Measurements from ENCODE around the gene FGD4.

The FGD4 gene

DNA sequence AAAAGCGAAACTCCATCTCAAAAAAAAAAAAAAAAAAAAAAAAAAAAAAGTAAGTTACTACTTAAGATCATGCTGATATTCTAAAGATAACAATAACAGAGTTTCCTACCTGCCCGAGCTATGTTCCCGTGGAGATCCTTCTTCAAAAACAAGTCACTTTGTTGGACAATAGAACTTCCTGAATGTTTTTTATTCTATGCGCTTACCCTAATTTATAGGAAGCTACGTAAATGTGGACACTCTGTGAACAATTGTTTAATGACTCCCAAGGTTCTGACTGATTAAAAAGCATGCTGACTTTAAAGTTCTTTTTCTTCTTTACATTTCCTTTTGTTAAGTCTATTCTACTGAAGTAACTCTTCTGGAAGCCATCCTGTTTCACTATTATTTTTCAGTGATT, 52.5 kb downstream of the FGD4 start:
- no peaks in the 10 kb centered on the region for H3K27me3 ChIP-seq (ENCODE audit: insufficient read depth, low read depth)
- no peaks in the 10 kb centered on the region for H4K20me1 ChIP-seq (ENCODE audit: insufficient read depth)
- no peak overlapping the region for H3K9ac ChIP-seq
- no peak for TF ChIP-seq CTCF (conservative IDR thresholded peaks at IDR 0.05; ENCODE audit: low read depth, low read length)
- H3K27ac ChIP-seq = no peak overlapping the region
- no peak overlapping the region for H3K4me3 ChIP-seq (IDR thresholded peaks at IDR 0.05; ENCODE audit: insufficient read depth, low read depth, low read length)
- no peaks in the 10 kb centered on the region for H3K79me2 ChIP-seq (ENCODE audit: insufficient read depth, low read depth)
- H3K4me2 ChIP-seq = no peak overlapping the region
- no peaks in the 10 kb centered on the region for H3K36me3 ChIP-seq (ENCODE audit: insufficient read depth)
- peaks cover 12% of the 10 kb centered on the region for H3K4me1 ChIP-seq (ENCODE audit: low read depth, poor library complexity, severe bottlenecking)
- no peak overlapping the region for H2AFZ ChIP-seq (ENCODE audit: low read depth)

- no peak overlapping the region for H3K9ac ChIP-seq
- no peak overlapping the region for H3K4me2 ChIP-seq
These were observed 54.7 kb downstream of the FGD4 start for GRCh38 chr12:32454075-32454474.

DNA sequence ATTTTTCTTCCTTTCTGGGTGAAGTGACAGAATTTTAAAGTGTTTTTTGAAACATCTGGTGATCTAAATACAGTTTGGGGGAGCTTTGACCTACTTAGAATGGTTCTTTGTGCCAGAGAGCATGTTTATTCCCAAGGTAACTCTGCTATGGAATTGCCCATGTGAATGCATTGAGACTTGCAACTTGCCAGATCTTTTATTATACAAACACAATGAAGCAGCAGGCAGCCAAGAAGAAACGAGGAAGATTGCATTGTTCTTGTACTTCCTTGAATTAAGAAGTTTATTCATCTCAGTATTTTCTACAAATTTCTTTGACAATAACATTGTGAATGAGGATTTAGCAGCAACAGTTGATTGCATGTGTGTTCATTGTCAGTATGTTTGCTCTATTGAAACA, 55.5 kb downstream of the FGD4 start:
- no peaks in the 10 kb centered on the region for H3K79me2 ChIP-seq (ENCODE audit: insufficient read depth, low read depth)
- H3K36me3 ChIP-seq (ENCODE audit: insufficient read depth) = no peaks in the 10 kb centered on the region
- peaks cover 21% of the 10 kb centered on the region for H3K4me1 ChIP-seq (ENCODE audit: low read depth, poor library complexity, severe bottlenecking)
- H3K4me2 ChIP-seq = no peak overlapping the region
- H3K27ac ChIP-seq = no peak overlapping the region
- H3K9ac ChIP-seq = no peak overlapping the region
- no peaks in the 10 kb centered on the region for H3K27me3 ChIP-seq (ENCODE audit: insufficient read depth, low read depth)
- H4K20me1 ChIP-seq (ENCODE audit: insufficient read depth) = no peaks in the 10 kb centered on the region
- H2AFZ ChIP-seq (ENCODE audit: low read depth) = no peak overlapping the region
- no peak for TF ChIP-seq CTCF (conservative IDR thresholded peaks at IDR 0.05; ENCODE audit: low read depth, low read length)
- H3K4me3 ChIP-seq (IDR thresholded peaks at IDR 0.05; ENCODE audit: insufficient read depth, low read depth, low read length) = no peak overlapping the region

More at GRCh38 chr12:32454075-32454474, 54.7 kb downstream of the FGD4 start:
- no peak for TF ChIP-seq CTCF (conservative IDR thresholded peaks at IDR 0.05; ENCODE audit: low read depth, low read length)
- Histone ChIP-seq H3K27ac (no peak overlapping the region), H3K4me1 (ENCODE audit: low read depth, poor library complexity, severe bottlenecking) (peaks cover 21% of the 10 kb centered on the region), H3K79me2 (ENCODE audit: insufficient read depth, low read depth) (no peaks in the 10 kb centered on the region), H3K36me3 (ENCODE audit: insufficient read depth) (no peaks in the 10 kb centered on the region), H3K27me3 (ENCODE audit: insufficient read depth, low read depth) (no peaks in the 10 kb centered on the region), H3K4me3 (IDR thresholded peaks at IDR 0.05; ENCODE audit: insufficient read depth, low read depth, low read length) (no peak overlapping the region), H2AFZ (ENCODE audit: low read depth) (no peak overlapping the region), H4K20me1 (ENCODE audit: insufficient read depth) (no peaks in the 10 kb centered on the region)

DNA sequence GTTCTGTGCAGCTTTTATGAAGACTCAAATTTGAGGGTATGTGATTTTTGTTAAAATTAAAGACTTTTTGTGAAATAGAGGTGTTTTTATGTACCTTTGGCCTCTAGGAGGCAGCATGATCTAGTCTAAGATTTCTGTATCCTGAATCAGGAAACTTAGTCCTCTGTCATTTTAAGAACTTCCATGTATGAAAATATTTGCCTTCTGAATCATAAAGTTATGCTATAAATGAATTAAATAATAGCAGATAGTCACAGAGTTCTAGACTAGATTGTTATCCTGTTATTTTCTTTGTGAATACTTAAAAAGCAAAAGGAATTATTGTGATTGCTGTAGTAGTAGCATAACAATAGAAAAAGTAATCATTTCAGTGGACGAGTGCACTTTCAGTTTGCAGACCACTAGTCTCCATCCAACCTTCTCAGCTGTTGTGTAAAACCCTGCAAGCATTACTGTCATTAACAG, 56.3 kb downstream of the FGD4 start:
- H3K27me3 ChIP-seq (ENCODE audit: insufficient read depth, low read depth) = no peaks in the 10 kb centered on the region
- H4K20me1 ChIP-seq (ENCODE audit: insufficient read depth) = no peaks in the 10 kb centered on the region
- no peaks in the 10 kb centered on the region for H3K36me3 ChIP-seq (ENCODE audit: insufficient read depth)
- peak overlapping the region; percentile 30 for H3K4me2 ChIP-seq
- no peak overlapping the region; the same call in 1 of the 2 replicates for H3K9ac ChIP-seq
- TF ChIP-seq CTCF (conservative IDR thresholded peaks at IDR 0.05; ENCODE audit: low read depth, low read length) = peak; percentile 86
- H3K79me2 ChIP-seq (ENCODE audit: insufficient read depth, low read depth) = no peaks in the 10 kb centered on the region
- H3K4me1 ChIP-seq (ENCODE audit: low read depth, poor library complexity, severe bottlenecking) = peaks cover 22% of the 10 kb centered on the region
- 0 out of 2 replicates have a peak overlapping the region, but pooled peaks have one; percentile 7 for H2AFZ ChIP-seq (ENCODE audit: low read depth)
- H3K4me3 ChIP-seq (IDR thresholded peaks at IDR 0.05; ENCODE audit: insufficient read depth, low read depth, low read length) = no peak overlapping the region
- H3K27ac ChIP-seq = peak overlapping the region; percentile 7; the same call in 1 of the 2 replicates
